Activated T-cell treated with anti-CD3 and anti-CD28 coated beads, Interleukin-2, amount 50 U/mL, for 48 hours (primary cell): ENCODE measurements around the gene DDX52.
"Not testable (repeated sequence)": the region's sequence is repeated elsewhere in the genome, so short reads cannot be mapped to it uniquely, and the experiment has no call there.

Source experiments
- DNase-seq, 2 experiments: peaks; one replicate each; pipeline ENCODE4 v3.0.0-alpha.2; 2020

DDX52 gene

GRCh38 chr17:37648555-37648954 lies 5.3 kb upstream of the DDX52 start:
- DNase-seq, result no peak

GRCh38 chr17:37647856-37648255 lies 4.6 kb upstream of the DDX52 start:
- no peak for DNase-seq

GRCh38 chr17:37643869-37644268 lies 623 bp upstream of the DDX52 start:
- DNase-seq, result no peak

GRCh38 chr17:37642681-37643080 lies 565 bp downstream of the DDX52 start:
- no peak for DNase-seq

GRCh38 chr17:37640015-37640414 lies 3.2 kb downstream of the DDX52 start:
- no peak for DNase-seq

- DNase-seq, result no peak
These were observed 5.3 kb downstream of the DDX52 start for GRCh38 chr17:37637956-37638355.

GRCh38 chr17:37616430-37616829 lies 26.8 kb downstream of the DDX52 start:
- not testable (repeated sequence) for DNase-seq

- no peak for DNase-seq
These were observed 28.4 kb downstream of the DDX52 start for GRCh38 chr17:37614823-37615222.

GRCh38 chr17:37614391-37614790 lies 28.9 kb downstream of the DDX52 start:
- DNase-seq, result no peak

GRCh38 chr17:37610971-37611370 lies 32.3 kb downstream of the DDX52 start:
- no peak for DNase-seq

- DNase-seq, result not testable (repeated sequence)
These were observed 33.2 kb downstream of the DDX52 start for GRCh38 chr17:37610041-37610420.

- peak; percentile 94 to 97 for DNase-seq
These were observed 33.8 kb downstream of the DDX52 start, which contains the start of gene SYNRG for GRCh38 chr17:37609170-37610040. TSS of gene SYNRG (minus strand) at chr17:37609418. CDS start at chr17:37609355, 63 bp downstream.

- no peak for DNase-seq
These were observed 34.7 kb downstream of the DDX52 start for GRCh38 chr17:37608351-37609169.

- peak; percentile 40 to 42 for DNase-seq
These were observed 35.5 kb downstream of the DDX52 start for GRCh38 chr17:37607637-37608331.

GRCh38 chr17:37605813-37606505 lies 37.3 kb downstream of the DDX52 start:
- peak in 1 of 2 experiments; percentile 46 for DNase-seq

GRCh38 chr17:37605081-37605480 lies 38.2 kb downstream of the DDX52 start:
- no peak for DNase-seq

- no peak for DNase-seq
These were observed 38.7 kb downstream of the DDX52 start for GRCh38 chr17:37604556-37604955.

- no peak for DNase-seq
These were observed 45.1 kb downstream of the DDX52 start for GRCh38 chr17:37598145-37598544.

- no peak for DNase-seq
These were observed 51.0 kb downstream of the DDX52 start for GRCh38 chr17:37592291-37592690.

GRCh38 chr17:37585066-37585465 lies 58.2 kb downstream of the DDX52 start:
- no peak for DNase-seq

GRCh38 chr17:37576281-37576680 lies 67.0 kb downstream of the DDX52 start:
- no peak for DNase-seq

GRCh38 chr17:37574427-37574826 lies 68.8 kb downstream of the DDX52 start:
- no peak for DNase-seq

GRCh38 chr17:37571674-37572073 lies 71.6 kb downstream of the DDX52 start:
- DNase-seq, result no peak
